GM19035 (cell line): Measurements from ENCODE around the gene MAGEB4.
"Not testable (repeated sequence)": the region's sequence is repeated elsewhere in the genome, so short reads cannot be mapped to it uniquely, and the experiment has no call there.

ENCODE experiments used
- ATAC-seq: cut with Tn5 transposase; IDR thresholded peaks from one replicate; pipeline ENCODE4 v1.9.1; 2021; ENCODE audit not compliant: unreplicated experiment

MAGEB4 gene, protein sequence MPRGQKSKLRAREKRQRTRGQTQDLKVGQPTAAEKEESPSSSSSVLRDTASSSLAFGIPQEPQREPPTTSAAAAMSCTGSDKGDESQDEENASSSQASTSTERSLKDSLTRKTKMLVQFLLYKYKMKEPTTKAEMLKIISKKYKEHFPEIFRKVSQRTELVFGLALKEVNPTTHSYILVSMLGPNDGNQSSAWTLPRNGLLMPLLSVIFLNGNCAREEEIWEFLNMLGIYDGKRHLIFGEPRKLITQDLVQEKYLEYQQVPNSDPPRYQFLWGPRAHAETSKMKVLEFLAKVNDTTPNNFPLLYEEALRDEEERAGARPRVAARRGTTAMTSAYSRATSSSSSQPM

DNA sequence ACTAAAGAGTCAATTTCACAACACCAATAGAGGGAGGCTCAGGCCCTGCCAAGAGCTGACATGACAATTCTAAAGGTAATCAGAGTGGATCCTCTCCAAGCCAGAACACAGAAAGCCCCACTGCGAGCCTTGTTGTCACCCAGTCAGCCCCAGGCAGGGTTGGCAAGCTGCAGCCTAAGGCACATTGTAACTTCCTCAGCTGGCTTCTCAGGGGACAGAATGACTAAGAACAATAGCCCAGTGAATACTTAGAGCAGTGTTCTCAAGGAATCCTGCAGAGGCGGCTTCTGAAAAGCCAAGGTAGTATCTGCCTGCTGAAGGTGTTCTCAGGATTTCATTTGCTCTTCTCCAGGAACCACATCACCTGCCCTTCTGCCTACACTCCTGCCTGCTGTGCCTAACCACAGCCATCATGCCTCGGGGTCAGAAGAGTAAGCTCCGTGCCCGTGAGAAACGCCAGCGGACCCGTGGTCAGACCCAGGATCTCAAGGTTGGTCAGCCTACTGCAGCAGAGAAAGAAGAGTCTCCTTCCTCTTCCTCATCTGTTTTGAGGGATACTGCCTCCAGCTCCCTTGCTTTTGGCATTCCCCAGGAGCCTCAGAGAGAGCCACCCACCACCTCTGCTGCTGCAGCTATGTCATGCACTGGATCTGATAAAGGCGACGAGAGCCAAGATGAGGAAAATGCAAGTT, at the start of gene MAGEB4:
Gene MAGEB4, plus strand, starts transcription at position 277 of the 692 bp plus-strand sequence. Its CDS starts 136 bp downstream, at position 413.
- no peak for ATAC-seq

DNA sequence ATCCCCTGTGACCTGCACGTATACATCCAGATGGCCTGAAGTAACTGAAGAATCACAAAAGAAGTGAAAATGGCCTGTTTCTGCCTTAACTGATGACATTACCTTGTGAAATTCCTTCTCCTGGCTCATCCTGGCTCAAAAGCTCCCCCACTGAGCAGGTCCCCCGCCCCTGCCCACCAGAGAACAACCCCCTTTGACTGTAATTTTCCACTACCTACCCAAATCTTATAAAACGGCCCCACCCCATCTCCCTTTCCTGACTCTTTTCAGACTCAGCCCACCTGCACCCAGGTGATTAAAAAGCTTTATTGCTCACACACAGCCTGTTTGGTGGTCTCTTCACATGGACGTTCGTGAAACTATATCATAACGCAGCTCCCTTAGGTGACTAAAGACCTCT, 47.9 kb upstream of the MAGEB4 start:
- ATAC-seq, result not testable (repeated sequence)

DNA sequence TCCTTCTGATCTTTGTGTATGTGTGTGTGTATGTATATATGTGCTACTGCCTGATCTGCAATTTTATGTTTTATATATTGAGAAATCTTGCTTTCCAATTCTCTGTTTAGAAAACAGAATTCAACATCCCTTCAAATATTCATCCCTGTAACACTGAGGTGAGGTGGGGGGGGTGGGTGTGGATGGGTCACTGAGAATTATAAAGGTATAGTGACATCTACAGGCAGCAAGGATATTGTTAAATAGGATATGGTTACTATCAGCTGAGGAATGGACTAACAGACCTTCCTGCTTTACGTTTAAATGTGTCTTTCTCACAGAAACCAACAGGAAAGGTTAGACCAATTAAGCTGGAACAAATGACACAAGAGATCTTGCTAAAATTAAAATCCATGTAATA, 45.5 kb upstream of the MAGEB4 start:
- no peak for ATAC-seq

DNA sequence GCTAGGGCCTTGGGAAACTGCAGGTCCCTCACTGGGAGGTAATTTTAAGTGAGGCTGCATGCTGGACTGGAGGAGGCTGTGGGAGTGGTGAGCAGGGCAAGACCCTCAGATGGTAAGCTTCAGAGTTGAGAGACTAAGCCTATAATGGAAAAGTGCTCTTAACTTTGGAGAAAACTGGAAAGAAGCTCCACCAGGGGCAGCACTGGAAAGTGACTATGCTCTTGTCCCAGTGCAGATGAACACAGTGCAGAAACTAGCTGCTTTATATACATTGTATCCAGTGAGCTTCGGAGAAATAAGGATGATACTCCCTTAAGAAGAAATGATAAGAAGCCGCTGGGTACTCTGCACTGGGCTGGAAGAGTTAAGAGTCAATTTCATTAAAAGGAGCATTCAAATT, 29.6 kb upstream of the MAGEB4 start:
- no peak for ATAC-seq

DNA sequence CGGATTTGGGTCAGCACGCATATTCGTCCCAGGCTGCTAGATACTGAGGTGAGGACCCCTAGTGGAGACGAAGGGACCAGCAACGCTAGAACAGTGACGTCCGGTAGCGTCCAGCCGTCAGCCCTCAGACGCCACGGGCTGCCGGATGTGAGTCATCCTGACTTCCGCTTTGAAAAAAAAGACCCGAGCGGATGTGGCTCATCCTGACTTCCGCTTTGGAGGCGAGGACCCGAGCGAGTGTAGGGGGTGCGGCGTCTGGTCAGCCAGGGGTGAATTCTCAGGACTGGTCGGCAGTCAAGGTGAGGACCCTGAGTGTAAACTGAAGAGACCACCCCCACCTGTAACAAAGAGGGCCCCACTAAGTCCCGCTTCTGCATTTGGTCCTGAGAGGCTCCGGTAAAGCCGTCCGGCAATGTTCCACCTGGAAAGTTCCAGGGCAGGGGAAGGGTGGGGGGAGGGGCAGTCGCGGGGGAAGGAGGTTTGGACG, 26.4 kb upstream of the MAGEB4 start, which contains the start of gene MAGEB2:
Gene MAGEB2, plus strand, starts transcription at position 207 of the 487 bp plus-strand sequence. CDS start 3,018 bp downstream, outside the sequence.
- ATAC-seq, result no peak

DNA sequence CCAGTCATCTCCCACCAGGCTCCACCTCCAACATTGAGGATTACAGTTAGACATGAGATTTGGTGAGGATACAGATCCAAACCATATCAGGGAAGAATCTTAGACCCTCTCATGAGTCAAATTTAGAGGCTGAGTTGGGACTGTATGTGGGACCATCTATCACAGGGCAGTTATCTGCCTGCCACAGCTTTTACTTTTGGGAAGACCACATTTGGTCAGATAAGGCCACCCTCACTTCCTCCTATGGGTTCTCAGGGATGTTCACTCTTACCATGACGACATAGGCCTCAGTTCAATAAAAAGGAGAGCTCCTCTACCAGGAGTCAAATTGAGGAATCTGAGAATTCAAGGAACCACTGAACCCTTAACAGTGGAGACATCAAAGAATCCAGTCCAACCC, 24.3 kb upstream of the MAGEB4 start:
- no peak for ATAC-seq

DNA sequence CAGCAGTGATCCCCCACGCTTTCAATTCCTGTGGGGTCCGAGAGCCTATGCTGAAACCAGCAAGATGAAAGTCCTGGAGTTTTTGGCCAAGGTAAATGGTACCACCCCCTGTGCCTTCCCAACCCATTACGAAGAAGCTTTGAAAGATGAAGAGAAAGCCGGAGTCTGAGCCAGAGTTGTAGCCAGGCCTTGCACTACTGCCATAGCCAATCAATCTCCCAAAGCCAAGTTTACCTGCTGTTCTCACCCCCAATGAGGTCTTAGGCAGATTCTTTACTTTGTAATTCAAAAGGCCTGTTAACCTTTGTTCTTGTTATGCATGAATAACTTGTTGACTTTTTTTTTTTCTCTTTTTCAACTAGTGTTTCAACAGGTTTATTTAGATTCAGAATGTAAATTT, 22.4 kb upstream of the MAGEB4 start:
- ATAC-seq, result no peak

DNA sequence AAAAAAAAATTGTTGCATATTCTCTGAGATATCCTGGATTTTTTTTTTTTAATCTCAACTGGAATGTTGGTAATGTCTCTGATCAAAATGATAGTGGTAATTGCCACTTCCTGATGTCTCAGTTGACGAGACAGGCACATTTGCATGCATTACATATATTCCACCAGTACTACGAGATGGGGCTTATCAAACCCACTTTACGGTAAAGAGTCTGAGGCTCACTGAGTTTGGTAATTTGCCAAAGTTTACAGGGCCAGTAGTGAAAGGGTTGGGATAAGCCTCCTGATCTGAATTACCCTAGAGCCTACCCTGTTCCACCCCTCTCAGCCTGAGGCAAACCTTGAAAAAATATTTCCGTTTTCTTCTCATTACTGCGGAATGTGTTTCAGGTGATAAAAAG, 21.1 kb upstream of the MAGEB4 start:
- ATAC-seq, result no peak

DNA sequence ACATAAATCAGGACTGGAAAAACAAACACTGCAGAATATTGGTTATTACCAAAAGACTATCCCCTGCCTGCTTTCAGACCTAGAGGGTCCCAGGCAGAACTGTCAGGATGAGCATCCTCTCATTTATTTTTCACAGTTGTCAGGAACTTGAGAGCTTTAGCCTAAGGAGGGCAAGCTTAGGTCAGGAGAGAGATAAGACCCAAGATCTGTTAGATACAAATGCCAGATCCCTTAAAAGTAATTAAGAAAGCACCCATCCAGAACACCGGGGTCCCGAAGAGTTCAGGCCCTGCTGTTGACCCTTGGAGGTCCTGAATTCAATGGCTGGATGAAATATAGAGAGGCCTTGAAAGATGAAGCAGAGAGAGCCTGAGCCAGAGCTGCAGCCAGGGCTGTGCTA, 17.3 kb upstream of the MAGEB4 start:
- ATAC-seq, result no peak

DNA sequence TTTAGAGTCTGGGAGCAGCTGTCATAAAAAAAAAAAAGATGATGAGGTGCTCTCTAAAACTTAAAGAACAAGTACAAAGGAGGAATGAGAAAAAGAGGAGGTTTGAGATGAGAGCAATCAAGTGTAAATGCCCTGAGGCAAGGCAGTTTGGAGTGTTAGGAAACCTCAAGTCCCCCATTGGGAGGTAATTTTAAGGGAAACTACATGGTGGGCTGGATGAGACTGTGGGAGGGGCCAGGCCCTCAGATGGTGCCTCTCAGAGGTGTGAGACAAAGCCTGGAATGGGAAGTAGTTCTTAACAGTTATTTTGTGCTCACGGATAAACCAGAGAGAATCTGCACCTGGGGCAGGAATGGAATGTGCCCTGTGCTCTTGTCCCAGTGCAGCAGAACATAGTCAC, 13.3 kb upstream of the MAGEB4 start:
- no peak for ATAC-seq

DNA sequence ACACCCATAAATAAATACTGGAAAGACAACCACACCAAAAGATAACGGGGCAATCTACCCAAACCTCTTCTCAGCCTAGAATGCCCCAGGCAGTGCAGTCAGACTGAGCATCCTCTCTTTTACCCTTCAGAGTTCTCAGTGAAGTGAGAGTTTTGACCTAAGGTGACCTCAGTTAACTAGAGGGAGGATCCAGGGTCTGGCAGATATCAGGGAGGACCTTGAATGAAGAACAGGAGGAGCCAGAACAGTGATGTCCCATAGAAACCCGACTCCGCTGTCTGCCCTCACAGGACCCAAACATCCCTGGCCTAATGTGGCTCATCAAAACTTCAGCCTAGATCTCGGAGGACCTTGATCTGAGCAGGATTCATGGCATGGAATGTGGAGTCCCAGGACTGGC, 11.4 kb upstream of the MAGEB4 start, which contains the start of gene MAGEB3:
Gene MAGEB3, plus strand, starts transcription at position 263 of the 400 bp plus-strand sequence. CDS start 5,268 bp downstream, outside the sequence.
- no peak for ATAC-seq

DNA sequence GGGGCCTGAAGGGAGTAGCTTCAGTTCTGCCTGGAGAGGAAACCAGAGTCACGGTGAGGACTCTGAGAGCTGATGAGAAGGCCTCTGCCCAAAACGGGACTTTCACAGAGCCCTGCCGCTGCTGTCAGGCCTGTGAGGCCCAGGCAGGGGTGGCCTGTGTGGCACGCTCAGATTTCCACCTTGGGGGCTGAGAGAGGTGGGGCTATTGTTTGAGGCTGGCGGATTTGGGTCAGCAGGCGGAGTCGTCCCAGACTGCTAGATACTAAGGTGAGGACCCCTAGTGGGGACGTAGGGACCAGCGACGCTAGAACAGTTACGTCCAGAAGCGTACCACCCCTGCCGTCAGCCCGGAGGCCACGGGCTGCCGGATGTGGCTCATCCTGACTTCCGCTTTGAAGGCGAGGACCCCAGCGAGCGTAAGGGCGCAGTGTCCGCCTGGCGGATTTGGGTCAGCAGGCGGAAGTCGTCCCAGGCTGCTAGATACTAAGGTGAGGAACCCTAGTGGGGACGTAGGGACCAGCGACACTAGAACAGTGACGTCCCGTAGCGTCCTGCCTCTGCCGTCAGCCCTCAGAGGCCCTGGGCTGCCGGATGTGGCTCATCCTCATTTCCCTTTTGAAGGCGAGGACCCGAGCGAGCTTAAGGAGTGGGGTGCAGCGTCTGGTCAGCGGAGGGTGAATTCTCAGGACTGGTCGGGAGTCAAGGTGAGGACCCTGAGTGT, 5.1 kb downstream of the MAGEB4 start, which contains the start of gene MAGEB1:
Gene MAGEB1, plus strand, starts transcription at position 378 of the 721 bp plus-strand sequence. CDS start 3,348 bp downstream, outside the sequence.
- no peak for ATAC-seq

DNA sequence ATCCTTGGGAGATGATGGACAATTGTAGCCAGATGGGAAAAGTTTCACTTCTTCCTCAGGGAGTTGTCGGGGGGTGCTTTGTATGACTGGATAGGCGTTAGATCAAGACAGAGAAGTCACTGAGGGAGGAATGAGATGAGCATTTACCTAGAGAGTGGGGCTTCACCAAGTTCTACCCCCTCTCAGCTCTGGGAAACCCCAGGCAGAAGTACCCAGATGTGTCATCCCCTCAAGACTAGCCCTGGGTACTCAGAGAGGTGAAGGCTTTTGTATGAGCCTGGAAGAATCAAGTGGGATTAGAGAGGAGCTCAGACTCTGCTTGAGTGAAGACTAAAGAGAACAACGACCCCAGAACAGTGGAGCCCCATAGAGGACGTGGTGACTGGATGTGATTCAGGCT, 7.1 kb downstream of the MAGEB4 start:
- peak; percentile 67 for ATAC-seq

DNA sequence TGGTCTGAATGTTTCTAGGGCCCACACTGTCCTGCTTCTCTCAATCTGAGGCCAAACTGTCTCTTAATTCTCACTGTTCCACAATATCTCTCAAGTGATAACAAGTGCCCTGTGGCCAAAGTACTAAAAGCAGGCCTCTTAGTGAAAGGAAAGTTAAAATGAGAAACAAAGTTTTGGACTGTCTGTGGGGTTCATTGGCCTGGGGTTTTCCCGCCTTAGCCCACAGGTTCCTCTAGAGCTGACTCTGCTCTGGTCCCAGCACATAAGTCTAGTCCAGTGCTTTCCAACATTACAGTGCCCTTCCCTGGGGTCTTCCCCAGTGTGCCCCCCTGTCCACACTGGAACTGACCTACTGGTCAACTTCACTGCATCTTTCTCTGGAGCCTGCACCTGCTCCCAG, 11.5 kb downstream of the MAGEB4 start:
- ATAC-seq, result peak; percentile 62

DNA sequence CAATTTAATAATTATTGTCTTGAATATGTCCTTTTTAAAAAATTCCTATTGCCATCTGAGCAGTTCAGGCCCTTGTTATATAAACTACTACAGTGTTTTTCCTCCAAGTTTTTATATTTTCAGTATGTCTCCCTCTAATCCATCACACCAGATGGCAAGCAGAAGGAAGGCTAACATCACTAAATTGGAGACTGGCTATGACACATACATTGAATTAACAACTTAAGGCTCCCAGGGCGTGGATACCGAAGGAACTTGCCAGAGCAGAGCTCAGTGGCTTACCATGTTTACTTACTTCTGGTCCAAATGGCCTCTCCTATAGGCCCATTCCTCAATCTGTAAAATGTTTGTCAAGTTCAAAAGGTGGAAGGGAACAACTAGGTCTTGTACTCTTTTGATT, 18.1 kb downstream of the MAGEB4 start:
- no peak for ATAC-seq

DNA sequence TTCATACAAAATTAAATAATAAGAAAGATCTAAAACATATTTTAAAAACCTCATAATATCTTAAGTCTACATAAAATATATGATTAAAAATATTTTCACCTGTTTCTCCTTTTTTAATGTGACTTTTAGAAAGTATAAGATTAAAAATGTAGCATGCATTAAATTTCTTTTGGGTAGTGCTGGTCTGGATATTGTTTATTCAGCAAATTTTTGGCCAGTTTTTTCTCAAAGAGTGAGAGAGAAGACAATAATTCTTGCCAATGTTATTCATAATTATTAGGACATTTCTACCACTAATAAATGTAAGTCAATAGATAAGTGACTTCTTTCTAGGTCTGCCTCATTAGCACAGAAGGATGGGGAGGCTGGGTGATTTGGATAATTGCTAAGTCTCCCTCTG, 19.2 kb downstream of the MAGEB4 start:
- no peak for ATAC-seq

DNA sequence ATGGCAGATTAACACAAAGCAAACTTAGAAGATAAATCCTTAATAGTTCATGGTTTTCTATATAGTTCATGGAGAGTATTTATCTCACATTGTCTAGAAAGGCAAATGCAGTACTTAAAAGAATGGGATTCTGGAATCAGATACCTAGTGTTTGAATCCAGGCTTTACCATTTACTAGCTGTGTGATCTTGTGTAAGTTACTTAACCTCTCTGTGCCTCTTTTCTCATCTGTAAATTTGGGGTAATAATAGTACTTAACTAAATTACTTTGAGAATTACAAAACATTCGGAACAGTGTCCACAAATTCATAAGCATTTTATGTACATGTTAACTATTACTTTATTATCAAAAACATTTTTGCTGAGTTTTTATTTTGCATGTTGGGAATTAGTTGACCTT, 21.0 kb downstream of the MAGEB4 start:
- no peak for ATAC-seq

DNA sequence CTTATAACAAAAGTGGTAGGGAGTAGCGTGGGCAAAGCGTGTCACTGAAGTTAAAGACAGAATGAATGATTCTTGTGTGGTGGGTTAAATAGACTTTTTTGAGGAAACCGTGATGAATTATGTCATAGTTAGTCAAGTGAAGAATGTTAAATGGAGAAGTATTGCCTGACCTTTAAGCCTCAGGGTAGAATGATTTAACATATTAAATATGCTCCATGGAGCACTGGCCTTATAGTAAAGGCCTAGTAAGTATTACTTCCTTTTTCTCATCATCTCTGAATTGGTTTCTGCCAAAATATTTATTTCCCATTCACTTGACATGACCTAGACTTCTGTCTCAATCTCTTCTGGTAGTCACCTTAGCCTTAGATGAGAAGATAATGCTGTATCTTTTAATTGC, 28.8 kb downstream of the MAGEB4 start:
- ATAC-seq, result no peak

DNA sequence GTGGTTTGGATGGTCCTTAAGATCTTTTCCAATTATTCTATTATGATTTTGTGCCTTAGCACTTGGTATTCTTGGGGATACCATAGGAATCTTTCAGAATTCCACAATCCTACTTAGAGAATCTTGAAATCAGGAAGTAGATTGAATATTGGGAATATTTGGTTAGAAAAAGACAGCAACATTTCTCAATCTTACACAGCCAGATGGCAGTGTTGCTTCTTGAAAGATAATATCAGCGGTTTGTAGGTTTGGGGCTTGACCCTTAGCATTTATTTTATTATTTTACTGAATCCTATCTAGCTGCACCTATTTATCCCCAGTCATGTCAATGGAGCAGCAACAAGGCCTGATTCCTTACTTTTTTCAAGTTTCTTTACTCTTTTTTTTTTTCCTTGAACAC, 33.7 kb downstream of the MAGEB4 start:
- no peak for ATAC-seq

DNA sequence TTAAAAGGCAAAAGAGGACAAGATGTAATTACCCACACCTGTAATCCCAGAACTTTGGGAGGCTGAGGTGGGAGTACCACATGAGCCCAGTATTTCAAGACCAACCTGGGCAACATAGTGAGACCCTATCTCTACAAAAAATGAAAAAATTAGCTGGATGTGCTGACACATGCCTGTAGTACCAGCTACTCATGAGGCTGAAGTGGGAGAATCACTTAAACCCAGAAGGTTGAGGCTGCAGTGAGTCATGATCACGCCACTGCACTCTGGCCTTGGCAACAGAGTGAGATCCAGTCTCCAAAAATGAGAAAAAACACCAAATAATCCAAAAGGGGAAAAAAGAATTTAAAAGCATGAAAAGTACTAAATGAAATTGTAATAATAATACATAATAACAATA, 36.6 kb downstream of the MAGEB4 start:
- no peak for ATAC-seq

DNA sequence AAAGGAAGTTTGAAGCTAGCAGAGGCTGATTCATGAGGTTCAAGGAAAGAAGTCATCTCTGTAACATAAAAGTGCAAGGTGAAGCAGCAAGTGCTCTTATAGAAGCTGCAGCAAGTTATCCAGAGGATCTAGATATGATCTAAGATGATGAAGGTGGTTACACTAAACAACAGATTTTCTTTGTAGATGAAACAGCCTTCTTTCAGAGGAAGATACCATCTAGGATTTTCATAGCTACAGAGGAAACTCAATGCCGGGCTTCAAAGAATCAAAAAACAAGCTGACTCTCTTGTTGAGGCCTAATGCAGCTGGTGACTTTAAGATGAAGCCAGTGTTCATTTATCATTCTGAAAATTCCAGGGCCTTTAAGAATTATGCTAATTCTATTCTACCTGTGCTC, 38.6 kb downstream of the MAGEB4 start:
- no peak for ATAC-seq
